ENCODE measurements around the gene KLHL24.
"Not testable (repeated sequence)": the region's sequence is repeated elsewhere in the genome, so short reads cannot be mapped to it uniquely, and the experiment has no call there.

KLHL24 gene

DNA sequence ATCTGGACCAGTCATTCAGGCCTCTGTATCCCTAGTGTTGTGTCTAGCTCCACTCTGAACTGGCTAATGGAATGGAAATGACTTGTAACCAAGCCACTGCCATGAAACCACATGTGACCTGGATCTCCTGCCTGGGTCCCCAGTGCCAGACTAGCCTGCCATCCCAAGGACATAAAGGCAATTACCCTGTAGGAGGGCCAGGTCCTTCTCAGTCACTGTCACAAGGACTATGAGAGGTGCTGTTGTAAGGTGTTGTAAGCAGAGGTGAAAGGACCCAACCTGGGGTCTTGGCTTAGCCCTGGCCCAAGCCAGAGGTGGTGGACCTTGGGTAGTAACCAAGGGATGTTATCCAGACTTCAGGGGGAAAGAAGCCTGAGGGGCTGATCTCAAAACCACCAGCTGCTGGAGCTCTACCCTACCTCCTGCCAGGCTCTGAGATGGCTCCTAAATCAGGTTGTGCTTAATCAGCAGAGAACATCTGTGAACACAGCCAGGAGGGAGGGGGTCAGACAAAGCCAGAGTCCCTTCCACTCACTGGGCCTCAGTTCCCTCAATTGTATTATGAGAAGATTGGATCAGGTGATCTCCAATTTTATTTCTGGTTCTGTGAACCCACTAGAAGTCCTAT is 15.7 kb upstream of the KLHL24 start:
- Mint-ChIP-seq H3K4me3 (no peak overlapping the region), H3K9me3 (no peaks in the 10 kb centered on the region), H3K36me3 (ENCODE audit: insufficient read depth) (no peaks in the 10 kb centered on the region), H3K27ac (no peak overlapping the region), H3K27me3 (peaks cover 0 to 12% of the 10 kb centered on the region in 2 donors), H3K4me1 (ENCODE audit: low read depth in 2 of 2) (no peaks in the 10 kb centered on the region)
- ATAC-seq (replicated peaks): no peak
- DNase-seq: no peak

DNA sequence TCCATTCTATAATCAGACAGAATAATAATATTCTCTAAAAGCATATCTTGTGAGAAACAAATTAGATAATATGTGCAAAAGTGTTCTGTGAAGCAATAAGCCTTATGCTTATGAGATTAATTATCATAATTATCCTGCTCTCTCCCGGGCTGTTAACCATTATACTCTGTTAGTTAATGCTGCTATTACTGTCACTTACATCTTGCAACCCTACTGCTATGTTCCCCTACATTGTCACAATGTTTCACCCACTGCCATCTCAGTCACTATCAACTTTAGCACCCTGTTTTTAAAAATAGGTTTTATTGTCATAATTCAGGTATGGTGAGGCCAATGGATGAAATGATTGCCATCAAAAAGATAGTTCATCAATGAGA is 15.2 kb upstream of the KLHL24 start:
- H3K36me3 Mint-ChIP-seq (ENCODE audit: insufficient read depth): no peaks in the 10 kb centered on the region
- no peaks in the 10 kb centered on the region for H3K4me1 Mint-ChIP-seq (ENCODE audit: low read depth in 2 of 2)
- no peak overlapping the region for H3K4me3 Mint-ChIP-seq
- ATAC-seq (replicated peaks) (no peak), DNase-seq (no peak)
- no peaks in the 10 kb centered on the region for H3K9me3 Mint-ChIP-seq
- H3K27ac Mint-ChIP-seq: no peak overlapping the region
- peaks cover 0 to 12% of the 10 kb centered on the region in 2 donors for H3K27me3 Mint-ChIP-seq

DNA sequence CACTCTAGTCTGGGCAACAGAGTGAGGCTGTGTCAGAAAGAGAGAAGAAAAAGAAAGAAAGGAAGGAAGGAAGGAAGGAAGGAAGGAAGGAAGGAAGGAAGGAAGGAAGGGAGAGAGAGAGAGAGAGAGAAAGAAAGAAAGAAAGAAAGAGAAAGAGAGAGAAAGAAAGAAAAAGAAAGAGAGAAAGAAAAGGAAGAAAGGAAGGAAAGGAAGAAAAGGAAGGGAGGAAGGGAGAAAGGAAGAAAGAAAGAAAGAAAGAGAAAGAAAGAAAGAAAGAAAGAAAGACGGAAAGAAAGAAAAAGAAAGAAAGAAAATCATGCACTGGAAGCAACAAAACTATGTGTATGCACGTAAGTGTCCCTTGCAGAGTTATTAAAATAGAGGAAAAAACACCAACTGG is 12.9 kb upstream of the KLHL24 start:
- H3K27me3 Mint-ChIP-seq; H3K4me3 Mint-ChIP-seq; H3K27ac Mint-ChIP-seq; DNase-seq; H3K9me3 Mint-ChIP-seq; ATAC-seq (replicated peaks); H3K36me3 Mint-ChIP-seq (ENCODE audit: insufficient read depth); H3K4me1 Mint-ChIP-seq (ENCODE audit: low read depth in 2 of 2): not testable (repeated sequence)

DNA sequence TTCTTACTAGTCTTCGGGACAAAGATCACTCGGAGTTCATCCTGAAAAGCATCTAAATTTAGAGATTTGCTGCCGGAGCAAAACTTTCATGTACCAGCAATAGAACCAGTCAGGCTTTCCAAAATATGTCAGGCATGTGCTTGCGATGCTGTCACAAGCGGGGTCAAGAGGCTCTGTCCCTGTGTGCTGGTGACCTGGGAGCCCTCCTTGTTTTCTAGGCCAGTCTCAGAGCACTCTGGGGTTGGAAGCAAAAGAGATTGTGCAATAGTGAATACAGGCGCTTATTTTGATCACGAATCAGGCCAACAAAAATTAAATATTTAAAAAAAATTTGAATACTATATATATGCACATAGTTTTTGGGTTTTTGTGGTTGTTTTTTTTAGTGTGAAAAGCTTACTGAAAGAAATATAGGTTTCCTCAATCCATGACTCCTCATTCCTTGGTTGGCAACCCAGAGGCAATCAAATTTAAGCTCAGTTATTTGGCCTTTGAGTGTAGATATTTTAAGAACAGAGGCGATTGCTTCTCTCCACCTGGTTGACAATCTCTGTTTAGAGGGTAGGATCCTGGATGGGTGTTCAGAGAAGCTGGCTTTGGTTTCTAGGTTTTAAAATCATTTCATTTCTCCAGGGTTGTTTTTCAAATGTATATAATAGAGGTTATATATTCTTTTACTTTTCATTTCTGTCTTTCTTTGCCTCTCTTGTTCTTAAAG is 8.4 kb upstream of the KLHL24 start:
- no peaks in the 10 kb centered on the region for H3K4me1 Mint-ChIP-seq (ENCODE audit: low read depth in 2 of 2)
- no peak overlapping the region for H3K4me3 Mint-ChIP-seq
- H3K36me3 Mint-ChIP-seq (ENCODE audit: insufficient read depth): no peaks in the 10 kb centered on the region

DNA sequence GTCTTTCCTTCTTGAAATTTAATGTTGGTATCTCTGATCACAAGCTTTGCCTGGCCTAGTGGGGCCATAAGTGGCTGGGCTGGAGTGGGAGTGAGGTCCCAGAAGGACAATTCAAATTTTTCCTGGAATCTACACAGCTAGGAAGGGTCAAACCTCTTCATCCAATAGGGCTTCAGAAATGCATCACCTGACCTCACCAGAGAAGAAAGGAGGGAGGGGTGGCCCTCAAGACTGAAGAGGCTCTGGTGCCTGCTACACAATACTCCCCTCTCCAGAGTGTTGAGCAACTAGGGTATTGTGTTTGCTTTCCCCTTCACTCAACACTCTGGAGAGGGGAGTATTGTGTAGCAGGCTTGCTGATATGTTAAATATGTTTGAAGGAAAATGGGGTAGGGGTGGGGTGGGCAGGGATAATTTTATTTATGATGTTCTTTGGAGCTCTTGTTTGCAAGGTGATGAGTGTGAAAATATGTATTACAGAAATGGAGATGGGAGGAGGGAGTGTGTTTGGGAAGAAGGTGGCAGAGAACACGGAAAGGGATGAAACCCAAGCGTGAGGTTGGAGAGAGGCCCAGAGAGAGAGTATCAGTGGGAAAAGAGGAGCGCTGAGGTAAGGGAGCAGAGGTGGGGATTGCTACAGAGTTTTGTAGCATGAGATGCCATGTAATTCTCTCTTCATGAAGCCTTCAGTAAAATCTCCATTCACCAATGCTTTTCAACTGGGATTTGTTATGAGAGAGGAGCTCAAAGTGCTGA is 5.7 kb upstream of the KLHL24 start:
- H3K4me3 Mint-ChIP-seq: no peak overlapping the region
- H3K4me1 Mint-ChIP-seq (ENCODE audit: low read depth in 2 of 2): peaks cover 3 to 4% of the 10 kb centered on the region in 2 donors
- no peak for ATAC-seq (replicated peaks)

More for the DNA sequence above, 8.4 kb upstream of the KLHL24 start:
- no peak for ATAC-seq (replicated peaks)
- Mint-ChIP-seq H3K27ac (no peak overlapping the region), H3K9me3 (no peaks in the 10 kb centered on the region), H3K27me3 (peaks cover 8 to 25% of the 10 kb centered on the region in 2 donors)
- no peak for DNase-seq

DNA sequence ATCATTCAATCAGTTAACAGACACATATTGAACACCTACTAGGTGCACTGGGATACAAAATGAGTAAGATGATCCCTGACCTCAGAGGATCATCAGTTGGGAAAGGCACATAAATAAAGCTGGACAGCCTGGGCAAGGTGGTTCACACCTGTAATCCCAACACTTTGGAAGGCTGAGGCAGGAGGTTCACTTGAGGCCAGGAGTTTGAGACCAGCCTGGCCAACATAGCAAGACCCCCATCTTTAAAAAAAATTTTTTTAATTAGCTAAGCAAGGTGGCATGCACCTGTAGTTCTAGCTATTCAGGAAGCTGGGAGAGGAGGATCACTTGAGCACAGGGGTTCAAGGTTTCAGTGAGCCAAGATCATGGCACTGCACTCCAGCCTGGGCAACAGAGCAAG is 3.7 kb upstream of the KLHL24 start:
- no peak overlapping the region for H3K4me3 Mint-ChIP-seq
- DNase-seq (no peak), ATAC-seq (replicated peaks) (no peak)
- peaks cover 8 to 15% of the 10 kb centered on the region in 2 donors for H3K27me3 Mint-ChIP-seq
- H3K9me3 Mint-ChIP-seq: no peaks in the 10 kb centered on the region
- H3K36me3 Mint-ChIP-seq (ENCODE audit: insufficient read depth): peaks cover 14% of the 10 kb centered on the region
- no peak overlapping the region for H3K27ac Mint-ChIP-seq
- H3K4me1 Mint-ChIP-seq (ENCODE audit: low read depth in 2 of 2): peaks cover 4% of the 10 kb centered on the region in 2 donors

More for the DNA sequence above, 5.7 kb upstream of the KLHL24 start:
- no peak for DNase-seq
- no peaks in the 10 kb centered on the region for H3K36me3 Mint-ChIP-seq (ENCODE audit: insufficient read depth)
- H3K9me3 Mint-ChIP-seq: no peaks in the 10 kb centered on the region
- H3K27me3 Mint-ChIP-seq: peaks cover 8 to 18% of the 10 kb centered on the region in 2 donors
- H3K27ac Mint-ChIP-seq: no peak overlapping the region

DNA sequence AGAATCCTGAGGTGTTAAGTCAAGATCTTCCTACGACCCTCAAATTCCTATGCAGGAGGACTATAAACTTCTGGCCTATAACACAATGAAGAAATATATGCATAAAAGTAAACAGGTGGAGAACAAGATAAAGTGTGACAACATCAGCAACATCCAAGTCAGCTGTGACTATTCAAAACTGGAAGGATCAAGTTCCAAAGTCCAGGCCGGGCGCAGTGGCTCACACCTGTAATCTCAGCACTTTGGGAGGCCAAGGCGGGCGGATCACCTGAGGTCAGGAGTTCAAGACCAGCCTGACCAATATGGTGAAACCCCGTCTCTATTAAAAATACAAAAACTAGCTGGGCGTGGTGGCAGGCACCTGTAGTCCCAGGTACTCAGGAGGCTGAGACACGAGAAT is 2.7 kb upstream of the KLHL24 start:
- peaks cover 8 to 15% of the 10 kb centered on the region in 2 donors for H3K27me3 Mint-ChIP-seq
- not testable (repeated sequence) for H3K4me3 Mint-ChIP-seq; H3K27ac Mint-ChIP-seq; ATAC-seq (replicated peaks); H3K9me3 Mint-ChIP-seq; DNase-seq
- H3K36me3 Mint-ChIP-seq (ENCODE audit: insufficient read depth): peaks cover 24% of the 10 kb centered on the region
- peaks cover 12 to 13% of the 10 kb centered on the region in 2 donors for H3K4me1 Mint-ChIP-seq (ENCODE audit: low read depth in 2 of 2)

DNA sequence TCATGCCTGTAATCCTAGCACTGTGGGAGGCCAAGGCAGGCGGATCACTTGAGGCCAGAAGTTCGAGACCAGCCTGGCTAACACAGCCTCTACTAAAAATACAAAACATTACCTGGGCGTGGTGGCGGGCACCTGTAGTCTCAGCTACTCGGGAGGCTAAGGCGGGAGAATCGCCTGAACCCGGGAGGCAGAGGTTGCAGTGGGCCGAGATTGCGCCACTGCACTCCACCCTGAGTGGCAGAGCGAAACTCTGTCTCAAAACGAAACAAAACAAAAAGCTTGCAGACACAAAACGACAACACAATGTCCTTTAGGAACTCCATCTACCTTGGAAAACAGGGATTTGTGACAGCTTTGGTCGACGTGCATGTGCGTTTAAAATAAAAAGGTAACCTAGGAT is 716 bp upstream of the KLHL24 start:
- ATAC-seq (replicated peaks) (no peak), DNase-seq (no peak)
- H3K27me3 Mint-ChIP-seq: no peaks in the 10 kb centered on the region
- H3K4me1 Mint-ChIP-seq (ENCODE audit: low read depth in 2 of 2): peaks cover 16 to 21% of the 10 kb centered on the region in 2 donors
- H3K36me3 Mint-ChIP-seq (ENCODE audit: insufficient read depth): peaks cover 31% of the 10 kb centered on the region
- H3K9me3 Mint-ChIP-seq: no peaks in the 10 kb centered on the region
- H3K27ac Mint-ChIP-seq: peak overlapping the region; percentile 97 to 98
- H3K4me3 Mint-ChIP-seq: peak overlapping the region; percentile 87 to 92

DNA sequence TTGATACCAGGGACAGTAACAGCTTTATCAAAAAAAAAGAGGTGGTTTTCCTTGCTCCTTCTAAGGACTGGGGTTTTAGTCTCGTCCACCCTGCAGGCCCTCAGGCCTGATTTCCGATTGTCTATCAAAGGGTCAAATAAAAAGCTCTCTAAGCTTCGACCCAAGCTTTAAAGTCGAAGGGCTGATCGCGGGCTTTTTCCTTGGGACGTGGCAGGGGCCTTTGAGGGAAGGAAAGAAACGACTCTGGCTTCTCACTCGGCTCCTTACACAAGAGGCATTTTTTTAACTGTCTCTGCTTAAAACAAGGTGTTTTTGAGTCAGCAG is 354 bp upstream of the KLHL24 start:
- H3K4me3 Mint-ChIP-seq: peak overlapping the region; percentile 87 to 92
- no peaks in the 10 kb centered on the region for H3K27me3 Mint-ChIP-seq
- H3K9me3 Mint-ChIP-seq: no peaks in the 10 kb centered on the region
- H3K27ac Mint-ChIP-seq: peak overlapping the region; percentile 97 to 98
- H3K36me3 Mint-ChIP-seq (ENCODE audit: insufficient read depth): peaks cover 35% of the 10 kb centered on the region
- no peak for DNase-seq
- peaks cover 20 to 25% of the 10 kb centered on the region in 2 donors for H3K4me1 Mint-ChIP-seq (ENCODE audit: low read depth in 2 of 2)
- ATAC-seq (replicated peaks): no peak

DNA sequence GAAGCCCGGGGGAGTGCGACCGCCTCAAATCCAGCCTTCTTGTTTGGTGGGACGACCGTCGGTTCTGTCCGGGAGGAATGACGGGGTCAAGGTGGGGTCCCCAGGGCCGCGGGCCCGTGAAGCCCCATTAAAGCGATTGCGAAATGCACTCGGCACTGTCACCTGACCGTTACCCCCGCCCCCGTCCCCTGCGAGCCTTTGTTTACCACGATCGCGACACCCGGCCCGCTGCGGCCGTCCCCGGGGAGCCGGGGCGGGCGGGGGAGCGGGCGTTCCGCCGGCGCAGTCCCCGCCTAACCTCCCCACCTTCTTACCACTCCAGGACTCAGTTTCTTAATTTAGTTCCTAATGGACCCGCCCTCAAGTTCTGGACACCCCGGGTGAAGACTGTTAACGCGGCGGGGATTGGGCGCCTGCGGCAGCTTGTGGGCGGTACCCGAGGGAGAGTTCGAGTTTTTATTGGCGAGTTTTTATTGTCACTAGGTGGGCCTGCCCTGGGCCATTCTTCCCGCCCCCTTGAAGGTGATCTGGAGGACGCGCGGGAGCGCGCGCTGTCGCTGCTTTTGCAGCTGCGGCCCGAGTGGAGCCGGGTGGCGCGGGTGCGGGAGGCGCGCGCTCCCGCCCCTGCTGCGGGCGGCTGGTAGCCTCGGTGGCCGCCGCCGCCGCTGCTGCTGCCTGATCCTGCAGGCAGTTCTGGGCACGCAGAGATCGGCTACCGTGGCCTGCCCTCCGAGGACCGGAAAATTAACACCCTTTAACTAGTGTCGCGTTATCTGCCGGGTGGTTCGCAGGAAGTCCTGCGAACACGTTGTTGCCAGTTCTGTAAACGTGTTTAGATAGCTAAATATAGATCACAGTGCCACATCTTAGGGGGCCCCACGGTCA is 1.0 kb downstream of the KLHL24 start:
- Mint-ChIP-seq H3K27ac (peak overlapping the region; percentile 97 to 98), H3K4me1 (ENCODE audit: low read depth in 2 of 2) (peaks cover 22 to 29% of the 10 kb centered on the region in 2 donors), H3K9me3 (no peaks in the 10 kb centered on the region), H3K36me3 (ENCODE audit: insufficient read depth) (peaks cover 45% of the 10 kb centered on the region), H3K4me3 (peak overlapping the region; percentile 87 to 92), H3K27me3 (no peaks in the 10 kb centered on the region)
- DNase-seq (peak; percentile 86 to 89 (median 87)), ATAC-seq (replicated peaks) (peak; percentile 71)

DNA sequence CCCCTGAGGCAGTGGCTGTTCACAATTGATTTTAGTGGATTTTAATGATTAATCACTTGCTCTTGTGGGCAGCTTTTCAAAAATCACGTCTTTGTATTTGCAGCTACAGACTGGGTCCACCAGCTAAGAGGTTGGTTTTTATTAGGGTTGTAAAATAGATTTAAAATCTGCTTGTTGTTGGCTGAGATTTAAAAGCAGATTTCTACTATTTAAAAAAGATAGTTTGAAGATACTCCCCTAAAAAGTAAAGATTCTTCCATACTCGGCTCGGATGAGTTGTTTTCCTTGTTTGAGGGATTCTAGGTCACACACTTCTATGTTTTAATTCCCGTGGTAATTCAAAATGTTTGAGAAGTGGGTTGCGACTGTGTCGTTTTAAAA is 1.7 kb downstream of the KLHL24 start:
- H3K27ac Mint-ChIP-seq: peak overlapping the region; percentile 97 to 98
- no peak for DNase-seq
- H3K36me3 Mint-ChIP-seq (ENCODE audit: insufficient read depth): peaks cover 45% of the 10 kb centered on the region
- peak overlapping the region; percentile 87 to 92 for H3K4me3 Mint-ChIP-seq
- H3K27me3 Mint-ChIP-seq: no peaks in the 10 kb centered on the region
- H3K4me1 Mint-ChIP-seq (ENCODE audit: low read depth in 2 of 2): peaks cover 27 to 35% of the 10 kb centered on the region in 2 donors
- H3K9me3 Mint-ChIP-seq: no peaks in the 10 kb centered on the region
- ATAC-seq (replicated peaks): no peak

DNA sequence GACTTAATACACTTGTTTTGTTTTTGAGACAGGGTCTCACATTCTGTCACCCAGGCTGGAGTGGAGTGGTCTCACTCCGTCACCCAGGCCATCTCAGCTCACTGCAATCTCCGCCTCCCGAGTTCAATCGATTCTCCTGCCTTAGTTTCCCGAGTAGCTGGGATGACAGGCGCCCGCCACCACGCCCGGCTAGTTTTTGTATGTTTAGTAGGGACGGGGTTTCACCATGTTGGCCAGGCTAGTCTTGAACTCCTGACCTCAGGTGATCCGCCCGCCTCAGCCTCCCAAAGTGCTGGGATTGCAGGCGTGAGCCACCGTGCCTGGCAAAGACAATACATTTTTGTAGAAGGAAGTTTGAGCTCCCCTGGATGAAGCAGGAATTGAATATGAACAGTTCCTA is 2.2 kb downstream of the KLHL24 start:
- not testable (repeated sequence) for H3K27me3 Mint-ChIP-seq; DNase-seq; ATAC-seq (replicated peaks); H3K9me3 Mint-ChIP-seq
- peaks cover 45% of the 10 kb centered on the region for H3K36me3 Mint-ChIP-seq (ENCODE audit: insufficient read depth)
- H3K4me1 Mint-ChIP-seq (ENCODE audit: low read depth in 2 of 2): peaks cover 27 to 37% of the 10 kb centered on the region in 2 donors
- peak overlapping the region; percentile 87 to 92 for H3K4me3 Mint-ChIP-seq
- H3K27ac Mint-ChIP-seq: peak overlapping the region; percentile 97 to 98
